Stimulated activated naive CD8-positive, alpha-beta T cell treated with anti-CD3 and anti-CD28 coated beads, Interleukin-15, amount 100 ng/mL, for 72 hours (primary cell): ENCODE measurements around the gene LRRN3.
"Not testable (repeated sequence)": the region's sequence is repeated elsewhere in the genome, so short reads cannot be mapped to it uniquely, and the experiment has no call there.

ENCODE experiments used
- ATAC-seq: fragments of 150-1000 bp; cut with Tn5 transposase; 2 replicates; pipeline ENCODE4 v1.10.0; 2021; ENCODE audit warnings: mild to moderate bottlenecking, moderate library complexity
- DNase-seq, 2 donors: peaks; one replicate each; pipeline ENCODE4 v3.0.0; 2021 to 2022
- H3K27ac Mint-ChIP-seq, 2 donors: one replicate each; pipeline ENCODE4 v1.8.0; 2022; ENCODE audit warnings: mild to moderate bottlenecking in 2 of 2, mixed read lengths in 2 of 2, moderate library complexity in 2 of 2
- H3K27me3 Mint-ChIP-seq: one replicate; pipeline ENCODE4 v1.8.0; 2022; ENCODE audit warnings: mixed read lengths
- H3K4me1 Mint-ChIP-seq: one replicate; pipeline ENCODE4 v1.8.0; 2022; ENCODE audit warnings: mild to moderate bottlenecking, mixed read lengths
- H3K4me3 Mint-ChIP-seq, 2 donors: one replicate each; pipeline ENCODE4 v1.8.0; 2022; ENCODE audit warnings: mild to moderate bottlenecking in 2 of 2, mixed read lengths in 2 of 2, moderate library complexity in 1 of 2
- H3K9me3 Mint-ChIP-seq, 2 donors: one replicate each; pipeline ENCODE4 v1.8.0; 2022; ENCODE audit warnings: mixed read lengths in 2 of 2

LRRN3 gene

DNA sequence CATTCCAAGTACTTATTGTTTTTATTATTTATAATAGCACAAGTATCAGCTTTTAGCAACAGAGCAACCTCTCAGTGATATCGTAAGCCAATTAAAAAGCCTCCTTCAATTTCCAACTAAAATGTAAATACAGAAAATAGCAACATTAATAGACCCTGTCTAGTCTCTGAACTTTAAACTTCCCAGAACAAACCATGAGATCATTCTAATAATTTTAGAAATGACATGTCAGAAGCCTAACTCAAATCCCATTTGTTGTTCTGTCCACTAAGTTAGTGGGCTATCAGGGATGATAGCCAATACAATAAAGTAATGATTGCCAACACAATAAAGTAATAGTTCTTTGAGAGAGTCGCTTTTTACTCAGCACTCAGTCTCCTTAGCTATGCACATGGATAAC, 22.3 kb upstream of the LRRN3 start:
- H3K9me3 Mint-ChIP-seq: peaks cover 12 to 15% of the 10 kb centered on the region in 2 donors
- no peaks in the 10 kb centered on the region for H3K27me3 Mint-ChIP-seq
- no peak overlapping the region for H3K27ac Mint-ChIP-seq
- DNase-seq (no peak), ATAC-seq (no peak)
- H3K4me1 Mint-ChIP-seq: peaks cover 54% of the 10 kb centered on the region
- no peak overlapping the region for H3K4me3 Mint-ChIP-seq

DNA sequence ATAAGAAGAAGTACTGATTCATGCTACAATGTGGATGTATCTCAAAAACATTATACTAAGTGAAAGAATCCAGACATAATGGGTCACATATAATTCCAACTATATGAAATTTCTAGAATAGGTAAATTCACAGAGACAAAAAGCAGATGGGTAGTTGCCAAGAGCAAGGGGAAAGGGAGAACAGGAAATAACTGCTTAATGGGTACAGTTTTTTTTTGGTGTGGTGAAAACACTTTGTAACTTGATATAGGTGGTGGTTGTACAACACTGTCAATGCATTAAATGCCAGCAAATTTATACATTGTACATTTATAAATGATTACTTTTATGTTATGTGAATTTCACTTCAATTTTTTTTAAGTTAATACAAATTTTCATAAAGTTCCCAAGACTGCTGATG, 19.4 kb upstream of the LRRN3 start:
- H3K4me3 Mint-ChIP-seq: no peak overlapping the region
- H3K9me3 Mint-ChIP-seq: no peaks in the 10 kb centered on the region
- ATAC-seq (no peak), DNase-seq (no peak)
- no peaks in the 10 kb centered on the region for H3K27me3 Mint-ChIP-seq
- H3K27ac Mint-ChIP-seq: no peak overlapping the region
- H3K4me1 Mint-ChIP-seq: peaks cover 82% of the 10 kb centered on the region

DNA sequence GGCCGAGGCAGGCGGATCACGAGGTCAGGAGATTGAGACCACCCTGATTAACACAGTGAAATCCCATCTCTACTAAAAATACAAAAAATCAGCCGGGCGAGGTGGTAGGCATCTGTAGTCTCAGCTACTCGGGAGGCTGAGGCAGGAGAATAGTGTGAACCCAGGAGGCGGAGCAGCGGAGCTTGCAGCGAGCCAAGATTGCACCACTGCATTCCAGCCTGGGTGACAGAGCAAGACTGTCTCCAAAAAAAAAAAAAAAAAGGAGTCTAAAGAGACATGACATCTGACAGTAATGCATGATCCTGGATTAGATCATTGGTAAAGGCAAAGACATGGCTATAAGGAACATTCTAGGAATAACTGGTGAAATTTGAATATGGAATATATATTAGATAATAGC, 18.3 kb upstream of the LRRN3 start:
- Mint-ChIP-seq H3K4me1 (peaks cover 84% of the 10 kb centered on the region), H3K4me3 (peak overlapping the region in 1 of 2 donors; percentile 4)
- ATAC-seq, H3K27ac Mint-ChIP-seq, H3K27me3 Mint-ChIP-seq, H3K9me3 Mint-ChIP-seq, DNase-seq: not testable (repeated sequence)

DNA sequence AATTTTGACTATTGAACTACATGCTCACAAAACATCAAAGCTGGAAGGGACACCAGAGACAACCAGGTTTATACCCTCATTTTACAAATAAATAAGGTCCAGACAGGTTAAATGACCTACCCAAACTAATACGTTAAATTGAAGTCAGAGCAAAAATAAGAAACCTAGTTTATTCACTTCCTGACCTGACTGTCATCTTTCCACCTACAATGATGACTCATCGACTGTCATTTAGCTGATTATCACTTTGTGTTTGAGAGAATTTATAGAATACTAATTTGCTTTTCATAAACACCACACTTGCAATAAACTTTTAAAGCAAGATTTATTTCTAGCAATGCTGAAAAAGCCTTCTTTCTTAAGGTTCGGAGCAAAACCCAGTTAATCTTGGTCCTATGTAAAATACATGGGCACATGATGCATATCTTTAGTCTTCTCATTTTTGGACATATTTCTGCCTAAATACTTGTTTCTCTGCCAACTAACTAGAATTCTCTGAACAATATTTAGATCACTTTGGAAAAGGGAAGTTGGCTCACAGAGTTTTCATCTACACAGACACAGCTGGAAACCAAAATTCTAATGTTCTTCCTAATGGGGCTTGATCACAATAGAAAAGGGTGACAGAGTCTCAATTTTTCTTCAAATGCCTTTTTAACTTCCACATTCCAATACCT, 16.7 kb upstream of the LRRN3 start:
- Mint-ChIP-seq H3K9me3 (no peaks in the 10 kb centered on the region), H3K4me3 (peak overlapping the region; percentile 63 to 68), H3K27me3 (no peaks in the 10 kb centered on the region), H3K27ac (peak overlapping the region; percentile 74 to 95), H3K4me1 (peaks cover 79% of the 10 kb centered on the region)
- DNase-seq: no peak
- ATAC-seq: peak; percentile 50

DNA sequence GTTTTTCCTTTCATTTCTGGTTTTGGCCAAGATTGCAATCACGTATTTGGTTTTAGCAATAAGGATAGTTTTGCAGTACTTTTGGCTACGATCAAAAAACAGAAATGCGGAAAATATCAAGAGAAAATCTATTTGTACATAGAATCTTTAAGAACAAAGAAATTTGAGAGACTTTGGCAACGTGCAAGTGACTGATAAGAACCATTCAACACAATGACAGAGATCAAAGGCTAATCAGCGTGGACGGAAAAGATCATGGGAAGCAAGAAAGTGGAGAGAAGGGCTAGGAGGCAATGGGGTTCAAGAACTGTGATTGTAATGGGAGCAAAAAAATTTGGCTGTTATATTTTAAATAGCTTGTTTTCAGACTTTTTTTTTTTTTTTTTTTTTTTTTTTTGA, 16.2 kb upstream of the LRRN3 start:
- peaks cover 76% of the 10 kb centered on the region for H3K4me1 Mint-ChIP-seq
- no peak for ATAC-seq
- H3K27ac Mint-ChIP-seq: peak overlapping the region; percentile 56 to 91
- no peaks in the 10 kb centered on the region for H3K27me3 Mint-ChIP-seq
- no peaks in the 10 kb centered on the region for H3K9me3 Mint-ChIP-seq
- H3K4me3 Mint-ChIP-seq: peak overlapping the region in 1 of 2 donors; percentile 26
- DNase-seq: no peak

DNA sequence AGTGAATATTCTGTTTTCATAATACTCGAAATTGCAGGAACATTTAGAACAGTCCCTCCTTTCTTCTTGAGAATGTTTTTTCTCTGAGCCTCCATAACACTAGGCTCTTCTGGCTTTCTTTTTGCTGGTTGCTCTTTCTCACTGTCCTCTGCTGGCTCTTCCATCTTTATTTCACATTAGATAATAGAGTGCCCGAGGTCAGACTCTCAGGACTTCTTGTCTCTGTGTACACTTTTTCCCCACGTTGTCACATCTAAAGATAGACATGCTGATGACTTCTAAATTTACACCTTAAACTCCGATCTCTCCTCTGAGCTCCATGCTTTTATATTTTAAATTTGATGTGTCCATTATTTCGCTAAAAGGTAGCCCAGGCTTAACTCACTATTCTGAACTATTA, 15.4 kb upstream of the LRRN3 start:
- H3K27ac Mint-ChIP-seq: peak overlapping the region; percentile 13 to 32
- H3K9me3 Mint-ChIP-seq: no peaks in the 10 kb centered on the region
- H3K4me3 Mint-ChIP-seq: peak overlapping the region in 1 of 2 donors; percentile 41
- ATAC-seq: no peak
- peaks cover 73% of the 10 kb centered on the region for H3K4me1 Mint-ChIP-seq
- DNase-seq: no peak
- H3K27me3 Mint-ChIP-seq: no peaks in the 10 kb centered on the region

DNA sequence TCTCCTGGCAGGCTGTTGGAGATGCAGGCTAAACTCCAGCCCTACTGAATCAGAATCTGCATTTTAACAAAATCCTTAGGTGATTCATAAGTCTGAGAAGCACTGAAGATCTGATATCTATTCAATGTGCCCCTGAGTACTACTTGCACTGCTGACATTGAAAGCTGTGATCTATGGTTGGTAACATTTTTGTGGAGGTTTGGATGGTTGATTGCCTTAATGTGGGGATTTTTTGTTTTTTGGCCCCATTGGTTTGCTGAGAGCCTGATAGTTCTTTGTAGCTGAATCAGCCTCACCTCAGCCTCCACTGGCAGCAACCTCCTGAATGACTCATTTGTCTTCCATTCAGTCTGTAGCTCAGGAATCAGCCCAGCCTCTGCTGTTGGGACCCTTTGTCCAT, 14.7 kb upstream of the LRRN3 start:
- peak overlapping the region; percentile 19 to 74 for H3K27ac Mint-ChIP-seq
- peak overlapping the region; percentile 10 to 41 for H3K4me3 Mint-ChIP-seq
- ATAC-seq (peak; percentile 90), DNase-seq (peak; percentile 50 to 56)
- no peaks in the 10 kb centered on the region for H3K9me3 Mint-ChIP-seq
- H3K4me1 Mint-ChIP-seq: peaks cover 70% of the 10 kb centered on the region
- no peaks in the 10 kb centered on the region for H3K27me3 Mint-ChIP-seq

DNA sequence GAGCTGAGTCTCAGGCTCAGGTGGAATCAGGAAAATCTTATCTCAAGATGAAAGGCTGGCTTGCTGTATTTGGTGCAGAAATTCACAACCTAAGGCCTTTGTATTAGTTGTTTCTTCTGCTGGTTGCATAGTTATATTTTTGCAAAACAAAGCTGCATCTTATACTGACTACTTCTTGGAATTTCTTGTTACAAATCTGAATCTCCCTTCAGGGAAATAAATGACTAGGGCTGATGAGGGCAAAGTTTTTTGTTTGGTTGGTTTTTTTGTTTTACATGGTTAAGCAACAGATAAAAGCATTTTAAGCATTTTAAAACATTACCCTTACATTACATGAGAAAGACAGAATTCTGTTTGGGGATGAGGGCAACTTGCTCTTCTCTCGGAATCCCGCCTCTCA, 13.9 kb upstream of the LRRN3 start:
- no peak for ATAC-seq
- H3K27ac Mint-ChIP-seq: no peak overlapping the region
- no peak for DNase-seq
- H3K4me1 Mint-ChIP-seq: peaks cover 69% of the 10 kb centered on the region
- no peaks in the 10 kb centered on the region for H3K27me3 Mint-ChIP-seq
- H3K9me3 Mint-ChIP-seq: no peaks in the 10 kb centered on the region
- H3K4me3 Mint-ChIP-seq: no peak overlapping the region

DNA sequence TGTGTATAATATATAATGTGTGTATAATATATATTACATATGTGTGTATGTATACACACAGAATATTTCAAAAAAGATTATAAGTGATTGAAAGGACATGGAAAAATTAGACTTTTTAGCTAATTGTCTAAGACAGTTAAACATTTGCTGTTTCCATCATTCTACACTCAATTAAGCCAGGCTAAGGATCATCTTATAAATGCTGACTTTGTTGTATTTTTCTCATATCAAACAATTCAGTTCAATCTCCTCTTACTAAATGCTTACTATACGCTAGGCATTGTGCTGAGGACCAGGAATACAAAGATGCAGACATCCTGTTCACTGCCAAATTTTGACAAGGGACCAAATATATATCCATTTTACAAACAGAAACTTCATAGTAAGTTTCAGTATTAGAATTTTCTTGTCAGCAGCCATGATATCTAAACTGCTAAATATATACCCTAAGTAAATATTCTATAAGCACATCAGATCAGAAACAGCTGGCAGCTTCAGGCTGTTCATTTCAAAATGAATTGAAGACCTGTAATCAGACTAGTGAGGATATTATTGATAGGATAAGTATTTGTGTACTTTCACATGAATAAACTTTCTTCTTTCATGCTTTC, 10.3 kb upstream of the LRRN3 start:
- H3K9me3 Mint-ChIP-seq: peaks cover 0 to 3% of the 10 kb centered on the region in 2 donors

DNA sequence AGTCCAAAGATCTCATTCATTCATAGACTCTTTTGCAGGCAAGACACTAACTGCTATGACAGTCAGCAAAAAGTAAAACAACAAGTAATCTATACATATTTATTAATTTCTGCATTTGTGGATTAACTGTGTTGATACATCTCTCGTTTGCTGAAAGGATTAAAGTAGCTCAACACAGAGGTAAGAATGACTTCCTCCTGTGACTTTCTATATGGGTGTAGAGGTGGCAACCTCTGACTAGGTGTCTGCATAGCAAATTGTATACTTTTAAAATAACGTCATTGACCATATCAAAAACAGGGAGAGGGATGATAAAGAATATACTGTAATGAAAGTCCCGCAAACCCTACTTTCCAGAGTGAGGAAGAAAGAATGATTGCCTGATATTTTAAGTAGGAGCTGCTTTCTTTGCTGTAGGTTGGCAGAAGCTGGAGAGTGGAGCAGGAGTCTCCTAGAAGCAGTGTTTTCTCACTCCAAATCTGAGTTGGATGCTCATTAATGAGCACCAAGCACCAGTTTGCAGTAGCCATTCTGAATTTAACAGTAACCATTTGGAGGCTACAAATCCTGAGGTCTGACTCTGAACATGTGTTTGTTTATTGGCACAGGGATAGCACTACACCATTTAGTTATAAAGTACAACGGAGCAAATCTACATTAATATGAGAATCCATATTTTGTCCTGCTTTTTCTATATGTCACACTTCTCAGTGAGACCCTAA, 9.2 kb upstream of the LRRN3 start:
- no peak for DNase-seq
- H3K9me3 Mint-ChIP-seq: peaks cover 0 to 4% of the 10 kb centered on the region in 2 donors
- peaks cover 67% of the 10 kb centered on the region for H3K4me1 Mint-ChIP-seq
- peak overlapping the region; percentile 70 to 74 for H3K4me3 Mint-ChIP-seq
- H3K27ac Mint-ChIP-seq: peak overlapping the region; percentile 87 to 92
- peak; percentile 53 for ATAC-seq
- no peaks in the 10 kb centered on the region for H3K27me3 Mint-ChIP-seq

More for the DNA sequence above, 10.3 kb upstream of the LRRN3 start:
- peaks cover 68% of the 10 kb centered on the region for H3K4me1 Mint-ChIP-seq
- no peak for DNase-seq
- peak overlapping the region in 1 of 2 donors; percentile 91 for H3K27ac Mint-ChIP-seq
- H3K27me3 Mint-ChIP-seq: no peaks in the 10 kb centered on the region
- H3K4me3 Mint-ChIP-seq: peak overlapping the region in 1 of 2 donors; percentile 45
- no peak for ATAC-seq

DNA sequence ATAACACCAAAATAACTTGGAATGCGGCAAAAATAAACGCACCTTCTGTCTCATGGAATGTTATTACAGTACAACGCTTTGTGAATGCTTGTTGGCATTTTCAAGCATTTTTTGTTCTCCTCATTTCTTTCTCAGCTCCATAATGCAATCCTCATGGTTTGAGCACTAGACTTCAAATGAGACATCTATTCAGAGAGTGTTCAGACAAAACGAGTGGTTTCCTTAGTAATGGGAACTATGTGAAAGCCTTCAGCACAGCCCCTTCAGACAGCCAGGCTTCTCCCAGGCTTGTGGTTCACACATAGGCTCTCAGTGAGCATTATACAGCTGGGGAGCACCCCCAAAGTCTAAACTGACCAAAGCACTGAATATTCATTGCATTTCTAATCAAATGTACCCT, 8.6 kb upstream of the LRRN3 start:
- DNase-seq: no peak
- no peaks in the 10 kb centered on the region for H3K27me3 Mint-ChIP-seq
- no peak for ATAC-seq
- peaks cover 67% of the 10 kb centered on the region for H3K4me1 Mint-ChIP-seq
- peaks cover 0 to 4% of the 10 kb centered on the region in 2 donors for H3K9me3 Mint-ChIP-seq
- peak overlapping the region; percentile 70 to 74 for H3K4me3 Mint-ChIP-seq
- H3K27ac Mint-ChIP-seq: peak overlapping the region; percentile 92 to 98

DNA sequence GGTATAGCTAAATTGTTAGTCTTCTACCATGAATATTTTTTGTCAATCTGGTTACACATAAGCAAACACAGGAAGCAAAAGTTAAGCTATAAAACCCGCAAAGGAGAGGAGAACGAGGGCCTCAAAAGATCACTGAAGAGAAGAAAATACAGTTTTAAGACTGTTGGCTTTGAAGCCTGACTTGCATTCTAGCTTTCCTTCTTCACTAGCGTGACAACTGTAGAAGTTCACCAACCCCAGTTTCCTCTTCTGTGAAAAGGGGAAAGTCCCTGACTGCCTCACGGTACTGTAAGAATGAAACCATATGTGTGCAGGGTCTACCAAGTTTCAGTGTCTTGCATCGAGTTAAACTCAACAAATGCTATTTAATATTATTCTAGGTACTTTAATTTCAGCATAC, 7.5 kb upstream of the LRRN3 start:
- peaks cover 0 to 4% of the 10 kb centered on the region in 2 donors for H3K9me3 Mint-ChIP-seq
- peak; percentile 69 to 79 for DNase-seq

DNA sequence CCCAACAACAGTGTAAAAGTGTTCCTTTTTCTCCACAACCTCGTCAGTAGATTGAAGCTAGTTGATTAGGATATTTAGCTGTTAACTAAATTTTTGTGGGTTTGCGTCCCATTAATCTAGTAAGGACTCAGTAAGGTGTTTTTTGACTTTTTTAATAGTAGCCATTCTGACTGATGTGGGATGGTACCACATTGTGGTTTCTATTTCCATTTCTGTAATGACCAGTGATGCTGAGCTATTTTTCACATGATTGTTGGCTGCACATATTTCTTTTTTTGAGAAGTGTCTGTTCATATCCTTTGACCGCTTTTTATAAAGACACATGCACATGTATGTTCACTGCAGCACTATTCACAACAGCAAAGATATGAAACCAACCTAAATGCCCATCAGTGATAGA, 5.6 kb upstream of the LRRN3 start:
- Mint-ChIP-seq H3K27me3 (no peaks in the 10 kb centered on the region), H3K4me3 (peak overlapping the region; percentile 15 to 58), H3K4me1 (peaks cover 74% of the 10 kb centered on the region), H3K27ac (peak overlapping the region; percentile 91 to 95), H3K9me3 (peaks cover 0 to 4% of the 10 kb centered on the region in 2 donors)
- DNase-seq (no peak), ATAC-seq (no peak)

More for the DNA sequence above, 7.5 kb upstream of the LRRN3 start:
- peak overlapping the region; percentile 92 to 98 for H3K27ac Mint-ChIP-seq
- ATAC-seq: peak; percentile 92
- peak overlapping the region; percentile 70 to 74 for H3K4me3 Mint-ChIP-seq
- peaks cover 73% of the 10 kb centered on the region for H3K4me1 Mint-ChIP-seq
- H3K27me3 Mint-ChIP-seq: no peaks in the 10 kb centered on the region

DNA sequence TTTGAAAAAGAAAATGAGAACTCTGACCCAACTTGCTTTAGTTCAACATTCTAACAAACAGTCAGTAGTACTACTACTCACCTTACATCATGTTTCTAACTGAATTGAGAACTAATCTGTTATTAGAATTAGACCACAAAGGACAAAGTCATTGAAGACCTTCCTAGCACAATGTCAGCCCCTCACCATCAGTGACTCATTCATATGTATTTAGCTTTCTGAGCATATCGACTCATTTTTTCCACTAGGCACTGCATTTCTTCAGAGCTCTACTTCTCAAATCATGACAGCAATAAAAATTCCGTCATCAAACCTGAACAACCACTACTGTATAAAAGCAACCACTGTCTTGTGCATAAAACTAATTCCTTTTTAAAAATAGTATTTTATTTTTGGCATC, 4.4 kb upstream of the LRRN3 start:
- Mint-ChIP-seq H3K9me3 (peaks cover 0 to 4% of the 10 kb centered on the region in 2 donors), H3K4me3 (peak overlapping the region; percentile 50 to 63), H3K27me3 (no peaks in the 10 kb centered on the region), H3K27ac (peak overlapping the region; percentile 94 to 95), H3K4me1 (peaks cover 78% of the 10 kb centered on the region)
- ATAC-seq: peak; percentile 53
- peak in 1 of 2 donors; percentile 41 for DNase-seq

DNA sequence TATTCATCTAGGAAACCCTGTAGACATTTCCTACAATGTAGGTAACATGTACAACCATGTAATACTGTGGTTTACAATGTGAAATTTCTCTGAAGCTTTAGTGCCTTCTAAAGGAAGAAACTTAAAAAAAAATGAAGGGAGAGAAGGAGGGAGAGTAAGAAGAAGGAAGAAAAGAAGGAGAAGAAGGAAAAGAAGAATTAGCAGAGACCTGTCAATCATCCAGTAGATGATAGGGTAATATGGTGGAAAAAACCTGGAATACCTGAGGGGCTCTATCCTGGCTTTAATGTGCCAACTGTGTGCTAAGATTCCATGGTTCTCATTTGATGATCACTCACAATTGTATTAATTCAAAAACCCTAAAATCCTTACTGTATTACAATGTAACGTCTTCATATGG, 2.6 kb upstream of the LRRN3 start:
- H3K27me3 Mint-ChIP-seq: no peaks in the 10 kb centered on the region
- peaks cover 0 to 4% of the 10 kb centered on the region in 2 donors for H3K9me3 Mint-ChIP-seq
- DNase-seq: no peak
- H3K4me1 Mint-ChIP-seq: peaks cover 60% of the 10 kb centered on the region
- H3K4me3 Mint-ChIP-seq: peak overlapping the region; percentile 30 to 62
- peak overlapping the region in 1 of 2 donors; percentile 91 for H3K27ac Mint-ChIP-seq
- ATAC-seq: no peak
